Panc1 (cell line): Measurements from ENCODE around the gene EQTN.

ENCODE experiments used
- CTCF ChIP-seq: fragments of 450-650 bp; IDR thresholded peaks from 2 replicates; pipeline ENCODE4 v1.5.1; 2017; ENCODE audit warnings: mild to moderate bottlenecking
- TCF7L2 ChIP-seq: IDR thresholded peaks from 2 replicates; pipeline ENCODE4 v1.6.1; 2011; ENCODE audit warnings: mild to moderate bottlenecking, low read depth, low read length, inconsistent platforms

- TF ChIP-seq CTCF (no peak), TCF7L2 (no peak)
Measured at GRCh38 chr9:27311184-27311583, 14.2 kb upstream of the EQTN start.
